ENCODE measurements around the gene SH3RF2.

- TF ChIP-seq CTCF (conservative IDR thresholded peaks at IDR 0.05; ENCODE audit: low read length) (no peak), EZH2phosphoT487 (IDR thresholded peaks at IDR 0.05; ENCODE audit: borderline replicate concordance, low read depth, low read length) (no peak)
These were observed 12.5 kb downstream of the SH3RF2 start for GRCh38 chr5:145948921-145949320.

Data from OCI-LY7 (cell line).